ENCODE data around the gene ISCU. TPM values are rescaled to one million over a fixed set of nuclear protein-coding genes. Genes with fewer than 3 reads are reported as not detected.

Gene ISCU
- total and polyA plus RNA-seq, 10 donors = 98.9 to 220 (median 160) TPM

GRCh38 chr12:108515916-108516315 is 46.5 kb upstream of the ISCU start:
- peaks cover 0 to 42% (median 35%) of the 10 kb centered on the region in 6 donors for H3K36me3 ChIP-seq
- H3K27me3 ChIP-seq (replicated peaks in 1 of 7) = no peaks in the 10 kb centered on the region
- intact Hi-C loops (cut with DNase I; ENCODE audit: low total_unique reads) = no loop called here
- TF ChIP-seq POLR2AphosphoS5 (IDR thresholded peaks at IDR 0.05) = no peak
- no peak for TF ChIP-seq POLR2A (IDR thresholded peaks at IDR 0.05)
- TF ChIP-seq CTCF (IDR thresholded peaks at IDR 0.05 in 8 of 11, conservative IDR thresholded peaks at IDR 0.05 in 3 of 11) = no peak
- H3K9me3 ChIP-seq = no peaks in the 10 kb centered on the region
- peaks cover 8 to 49% (median 26%) of the 10 kb centered on the region in 6 donors for H3K4me1 ChIP-seq
- 48 to 70% (median 57%) methylated on average over 4 to 5 of the region's 5 CpGs for WGBS, 5 donors
- peak overlapping the region; percentile 78 to 95 (median 89) for H3K4me3 ChIP-seq
- DNase-seq = peak; percentile 80
- H3K27ac ChIP-seq = peak overlapping the region in 5 of 8 donors; percentile 78 to 91 (median 86)

- TF ChIP-seq CTCF (IDR thresholded peaks at IDR 0.05 in 8 of 11, conservative IDR thresholded peaks at IDR 0.05 in 3 of 11) (no peak), POLR2AphosphoS5 (IDR thresholded peaks at IDR 0.05) (peak in 1 of 3 donors; percentile 52)
- peak overlapping the region in 1 of 8 donors; percentile 90 for H3K27ac ChIP-seq
- intact Hi-C loops (cut with DNase I; ENCODE audit: low total_unique reads) = no loop called here
- peaks cover 0 to 50% (median 42%) of the 10 kb centered on the region in 6 donors for H3K36me3 ChIP-seq
- peaks cover 8 to 44% (median 23%) of the 10 kb centered on the region in 6 donors for H3K4me1 ChIP-seq
- WGBS, 5 donors = 89 to 92% (median 91%) methylated on average over 17 to 23 of the region's 23 CpGs
- no peaks in the 10 kb centered on the region for H3K27me3 ChIP-seq (replicated peaks in 1 of 7)
- peak overlapping the region in 1 of 8 donors; percentile 89 for H3K4me3 ChIP-seq
- H3K9me3 ChIP-seq = no peaks in the 10 kb centered on the region
- no peak for DNase-seq
Measured at GRCh38 chr12:108516511-108517275, 45.7 kb upstream of the ISCU start.

- TF ChIP-seq CTCF (IDR thresholded peaks at IDR 0.05 in 8 of 11, conservative IDR thresholded peaks at IDR 0.05 in 3 of 11) = no peak
- TF ChIP-seq POLR2AphosphoS5 (IDR thresholded peaks at IDR 0.05) = peak in 1 of 3 donors; percentile 0
- no peak overlapping the region for H3K4me3 ChIP-seq
- H3K27me3 ChIP-seq (replicated peaks in 1 of 7) = no peaks in the 10 kb centered on the region
- no peak overlapping the region for H3K27ac ChIP-seq
- peaks cover 0 to 58% (median 49%) of the 10 kb centered on the region in 6 donors for H3K36me3 ChIP-seq
- no peak for DNase-seq
- H3K4me1 ChIP-seq = peaks cover 8 to 36% (median 16%) of the 10 kb centered on the region in 6 donors
- 81 to 92% (median 85%) methylated on average over 10 to 12 of the region's 12 CpGs for WGBS, 5 donors
- no peaks in the 10 kb centered on the region for H3K9me3 ChIP-seq
- intact Hi-C loops (cut with DNase I; ENCODE audit: low total_unique reads) = no loop called here
Measured at GRCh38 chr12:108517288-108518100, 44.9 kb upstream of the ISCU start.
